Right cardiac atrium (tissue), 5 donors: ENCODE results near the gene TSEN15. TPM values are rescaled to one million over a fixed set of nuclear protein-coding genes. Genes with fewer than 3 reads are reported as not detected.

ENCODE experiments used
- ATAC-seq, 2 donors: fragments of 200-7000 bp; cut with Tn5 transposase; one replicate each; pipeline versions ENCODE4 v1.8.0 to v1.9.1; 2020; ENCODE audit warnings: moderate library complexity in 2 of 2, mild to moderate bottlenecking in 1 of 2
- DNase-seq, 3 donors: peaks; one replicate each; pipeline ENCODE4 v3.0.0-alpha.2; 2020
- H3K27ac ChIP-seq: one replicate; pipeline ENCODE4 v1.5.1; 2013; ENCODE audit warnings: mild to moderate bottlenecking, low read length, control low read depth, moderate library complexity
- H3K27me3 ChIP-seq: one replicate; pipeline ENCODE4 v1.6.1; 2013; ENCODE audit not compliant: control insufficient read depth, insufficient read depth
- H3K4me1 ChIP-seq: one replicate; pipeline ENCODE4 v1.6.1; 2013; ENCODE audit warnings: low read length; ENCODE audit not compliant: control insufficient read depth, insufficient read depth
- H3K4me3 ChIP-seq: one replicate; pipeline ENCODE4 v1.5.1; 2013; ENCODE audit warnings: low read length, control low read depth
- H3K9me3 ChIP-seq: one replicate; pipeline ENCODE4 v1.6.1; 2013; ENCODE audit warnings: low read length; ENCODE audit not compliant: control insufficient read depth
- WGBS: extraction: QIAGEN DNeasy Blood & Tissue Kit; methylation state at CpG from one replicate; pipeline ENCODE4 v1.1.7; 2013; 5-methylcytosine and 5-hydroxymethylcytosine counted together
- intact Hi-C, 4 donors: fragments of 100-400 bp; cut with DNase I; formaldehyde crosslinking; loops; one replicate each; pipeline versions ENCODE4 v1.11.0 to v1.14.0; 2022 to 2023
- polyA plus RNA-seq: library from polyadenylated mRNA; stranded (reverse); fragments of 200-250 nt; gene quantifications from one replicate; pipeline ENCODE4 v1.2.3, GENCODE V29; 2013
- total RNA-seq, 4 donors: library from RNA; stranded (reverse); fragmentation: NEBNext Ultra II Directional; extraction: Animal tissue kit (Norgen Biotek cat#: 25700); gene quantifications; one replicate each; pipeline ENCODE4 v1.2.1, GENCODE V29; 2021
- donor health status: healthy with polysubstance abuse.
- donor health status: DM: no; HTN: yes; CAD: no.
- donor health status: DM: no; HTN: no; CAD: no.
- donor health status: DM: no; HTN: yes; CAD: no; lungs with severe emphysema.
- donor health status: DM: yes; HTN: yes; CAD: no.

The TSEN15 gene
- total and polyA plus RNA-seq, 5 donors: 22.4 to 24.9 (median 24.3) TPM

GRCh38 chr1:184019506-184019905, 32.0 kb upstream of the TSEN15 start:
- no peak for DNase-seq
- H3K4me3 ChIP-seq: no peak overlapping the region
- no peaks in the 10 kb centered on the region for H3K9me3 ChIP-seq
- WGBS: 73% methylated on average over 2 of the region's 2 CpGs
- no peak overlapping the region for H3K27ac ChIP-seq
- no peak for ATAC-seq
- peaks cover 2% of the 10 kb centered on the region for H3K4me1 ChIP-seq
- H3K27me3 ChIP-seq: no peaks in the 10 kb centered on the region
- intact Hi-C loops: no loop called here

- ATAC-seq (no peak), DNase-seq (no peak)
- Histone ChIP-seq H3K4me3 (no peak overlapping the region), H3K9me3 (no peaks in the 10 kb centered on the region), H3K4me1 (peaks cover 3% of the 10 kb centered on the region), H3K27me3 (no peaks in the 10 kb centered on the region), H3K27ac (no peak overlapping the region)
- intact Hi-C loops: no loop called here
- 93% methylated on average over 2 of the region's 2 CpGs for WGBS
These were observed 31.2 kb upstream of the TSEN15 start for GRCh38 chr1:184020328-184020727.

GRCh38 chr1:184020855-184021254, 30.7 kb upstream of the TSEN15 start:
- 49% methylated on average over 3 of the region's 3 CpGs for WGBS
- ATAC-seq (no peak), DNase-seq (no peak)
- no peaks in the 10 kb centered on the region for H3K27me3 ChIP-seq
- intact Hi-C loops: no loop called here
- H3K9me3 ChIP-seq: no peaks in the 10 kb centered on the region
- peak overlapping the region; percentile 17 for H3K27ac ChIP-seq
- no peak overlapping the region for H3K4me3 ChIP-seq
- H3K4me1 ChIP-seq: peaks cover 3% of the 10 kb centered on the region

GRCh38 chr1:184021728-184022127, 29.8 kb upstream of the TSEN15 start:
- peak in 1 of 3 donors; percentile 34 for DNase-seq
- Histone ChIP-seq H3K4me1 (peaks cover 3% of the 10 kb centered on the region), H3K27me3 (no peaks in the 10 kb centered on the region), H3K27ac (no peak overlapping the region), H3K9me3 (no peaks in the 10 kb centered on the region), H3K4me3 (no peak overlapping the region)
- 23% methylated on average over 1 of the region's 1 CpG for WGBS
- ATAC-seq: peak; percentile 86 to 87
- intact Hi-C loops: no loop called here

GRCh38 chr1:184022668-184023067, 28.9 kb upstream of the TSEN15 start:
- Histone ChIP-seq H3K27ac (no peak overlapping the region), H3K4me3 (no peak overlapping the region), H3K4me1 (peaks cover 3% of the 10 kb centered on the region), H3K9me3 (no peaks in the 10 kb centered on the region), H3K27me3 (no peaks in the 10 kb centered on the region)
- peak; percentile 24 to 70 (median 55) for DNase-seq
- ATAC-seq: peak; percentile 50 to 68
- 29% methylated on average over 2 of the region's 2 CpGs for WGBS
- intact Hi-C loops: no loop called here

- no peak for DNase-seq
- no peaks in the 10 kb centered on the region for H3K27me3 ChIP-seq
- no peaks in the 10 kb centered on the region for H3K9me3 ChIP-seq
- no peak overlapping the region for H3K4me3 ChIP-seq
- peaks cover 3% of the 10 kb centered on the region for H3K4me1 ChIP-seq
- H3K27ac ChIP-seq: peak overlapping the region; percentile 7
- intact Hi-C loops: no loop called here
- no peak for ATAC-seq
These were observed 28.4 kb upstream of the TSEN15 start for GRCh38 chr1:184023171-184023570.

GRCh38 chr1:184025242-184025675, 26.3 kb upstream of the TSEN15 start:
- DNase-seq (peak in 2 of 3 donors; percentile 43 to 59), ATAC-seq (peak in 1 of 2 donors; percentile 51)
- WGBS: 68% methylated on average over 1 of the region's 1 CpG
- Histone ChIP-seq H3K4me3 (no peak overlapping the region), H3K4me1 (peaks cover 3% of the 10 kb centered on the region), H3K27me3 (no peaks in the 10 kb centered on the region), H3K27ac (no peak overlapping the region), H3K9me3 (no peaks in the 10 kb centered on the region)
- intact Hi-C loops: no loop called here

- peak; percentile 28 to 46 for ATAC-seq
These were observed 23.5 kb upstream of the TSEN15 start for GRCh38 chr1:184027826-184028695.

GRCh38 chr1:184028854-184029623, 22.5 kb upstream of the TSEN15 start:
- H3K27ac ChIP-seq: no peak overlapping the region
- peaks cover 2% of the 10 kb centered on the region for H3K4me1 ChIP-seq
- DNase-seq (peak; percentile 38 to 84 (median 77)), ATAC-seq (peak in 1 of 2 donors; percentile 28)
- intact Hi-C loops: no loop called here
- H3K4me3 ChIP-seq: no peak overlapping the region
- H3K9me3 ChIP-seq: no peaks in the 10 kb centered on the region
- 65% methylated on average over 5 of the region's 5 CpGs for WGBS
- H3K27me3 ChIP-seq: no peaks in the 10 kb centered on the region

More at GRCh38 chr1:184027826-184028695, 23.5 kb upstream of the TSEN15 start:
- intact Hi-C loops: no loop called here
- peak in 1 of 3 donors; percentile 15 for DNase-seq
- H3K27ac ChIP-seq: no peak overlapping the region
- no peaks in the 10 kb centered on the region for H3K27me3 ChIP-seq
- peaks cover 2% of the 10 kb centered on the region for H3K4me1 ChIP-seq
- 54% methylated on average over 6 of the region's 6 CpGs for WGBS
- H3K9me3 ChIP-seq: no peaks in the 10 kb centered on the region
- no peak overlapping the region for H3K4me3 ChIP-seq

GRCh38 chr1:184030433-184031091, 21.0 kb upstream of the TSEN15 start:
- Histone ChIP-seq H3K27me3 (no peaks in the 10 kb centered on the region), H3K27ac (no peak overlapping the region), H3K4me1 (no peaks in the 10 kb centered on the region), H3K9me3 (no peaks in the 10 kb centered on the region), H3K4me3 (no peak overlapping the region)
- DNase-seq (no peak), ATAC-seq (no peak)
- 56% methylated on average over 2 of the region's 2 CpGs for WGBS
- intact Hi-C loops: loop anchor here in 2 of 4 donors (10.0 kb wide), 2 partner anchors 86 to 96 kb away; no protein-coding TSS in a partner anchor
